ENCODE results near the gene C1orf167.

The C1orf167 gene

GRCh38 chr1:11767922-11768704, 6.1 kb downstream of the C1orf167 start:
- peaks cover 5% of the 10 kb centered on the region; the same call in 1 of the 2 replicates for H3K27me3 ChIP-seq (ENCODE audit: control insufficient read depth, insufficient read depth, low read length)
- H3K27ac ChIP-seq (ENCODE audit: low read depth, low read length) = no peak overlapping the region
- H3K36me3 ChIP-seq (ENCODE audit: control insufficient read depth, insufficient read depth, low read length) = no peaks in the 10 kb centered on the region
- peaks cover 9% of the 10 kb centered on the region for H3K4me1 ChIP-seq (ENCODE audit: control insufficient read depth, insufficient read depth, low read length)
- no peak overlapping the region for H3K9ac ChIP-seq (ENCODE audit: low read length)
- no peaks in the 10 kb centered on the region for H3K9me3 ChIP-seq (ENCODE audit: control insufficient read depth, insufficient read depth, low read depth, low read length)
- H3K4me3 ChIP-seq (ENCODE audit: low read depth, low read length) = no peak overlapping the region

- peaks cover 8% of the 10 kb centered on the region; the same call in 1 of the 2 replicates for H3K4me1 ChIP-seq (ENCODE audit: control insufficient read depth, insufficient read depth, low read length)
- H3K9me3 ChIP-seq (ENCODE audit: control insufficient read depth, insufficient read depth, low read depth, low read length) = no peaks in the 10 kb centered on the region
- no peaks in the 10 kb centered on the region for H3K27me3 ChIP-seq (ENCODE audit: control insufficient read depth, insufficient read depth, low read length)
- no peak overlapping the region for H3K9ac ChIP-seq (ENCODE audit: low read length)
- H3K27ac ChIP-seq (ENCODE audit: low read depth, low read length) = no peak overlapping the region
- H3K36me3 ChIP-seq (ENCODE audit: control insufficient read depth, insufficient read depth, low read length) = no peaks in the 10 kb centered on the region
- H3K4me3 ChIP-seq (ENCODE audit: low read depth, low read length) = no peak overlapping the region
These were observed 6.8 kb downstream of the C1orf167 start for GRCh38 chr1:11768821-11769220.

- Histone ChIP-seq H3K4me1 (ENCODE audit: control insufficient read depth, insufficient read depth, low read length) (peaks cover 8% of the 10 kb centered on the region; the same call in 1 of the 2 replicates), H3K9me3 (ENCODE audit: control insufficient read depth, insufficient read depth, low read depth, low read length) (no peaks in the 10 kb centered on the region), H3K27ac (ENCODE audit: low read depth, low read length) (no peak overlapping the region), H3K27me3 (ENCODE audit: control insufficient read depth, insufficient read depth, low read length) (no peaks in the 10 kb centered on the region), H3K36me3 (ENCODE audit: control insufficient read depth, insufficient read depth, low read length) (no peaks in the 10 kb centered on the region), H3K4me3 (ENCODE audit: low read depth, low read length) (no peak overlapping the region), H3K9ac (ENCODE audit: low read length) (no peak overlapping the region)
These were observed 7.3 kb downstream of the C1orf167 start for GRCh38 chr1:11769274-11769673.

GRCh38 chr1:11770011-11770410, 8.0 kb downstream of the C1orf167 start:
- no peak overlapping the region for H3K4me3 ChIP-seq (ENCODE audit: low read depth, low read length)
- no peaks in the 10 kb centered on the region for H3K9me3 ChIP-seq (ENCODE audit: control insufficient read depth, insufficient read depth, low read depth, low read length)
- H3K4me1 ChIP-seq (ENCODE audit: control insufficient read depth, insufficient read depth, low read length) = peaks cover 8% of the 10 kb centered on the region; the same call in 1 of the 2 replicates
- H3K36me3 ChIP-seq (ENCODE audit: control insufficient read depth, insufficient read depth, low read length) = no peaks in the 10 kb centered on the region
- no peak overlapping the region for H3K27ac ChIP-seq (ENCODE audit: low read depth, low read length)
- H3K27me3 ChIP-seq (ENCODE audit: control insufficient read depth, insufficient read depth, low read length) = no peaks in the 10 kb centered on the region
- no peak overlapping the region for H3K9ac ChIP-seq (ENCODE audit: low read length)

GRCh38 chr1:11771481-11772043, 9.6 kb downstream of the C1orf167 start:
- Histone ChIP-seq H3K9ac (ENCODE audit: low read length) (no peak overlapping the region), H3K4me1 (ENCODE audit: control insufficient read depth, insufficient read depth, low read length) (peaks cover 6% of the 10 kb centered on the region; the same call in 1 of the 2 replicates), H3K36me3 (ENCODE audit: control insufficient read depth, insufficient read depth, low read length) (no peaks in the 10 kb centered on the region), H3K27me3 (ENCODE audit: control insufficient read depth, insufficient read depth, low read length) (no peaks in the 10 kb centered on the region), H3K9me3 (ENCODE audit: control insufficient read depth, insufficient read depth, low read depth, low read length) (no peaks in the 10 kb centered on the region), H3K4me3 (ENCODE audit: low read depth, low read length) (no peak overlapping the region), H3K27ac (ENCODE audit: low read depth, low read length) (no peak overlapping the region)

- H3K9ac ChIP-seq (ENCODE audit: low read length) = no peak overlapping the region
- H3K36me3 ChIP-seq (ENCODE audit: control insufficient read depth, insufficient read depth, low read length) = no peaks in the 10 kb centered on the region
- H3K27ac ChIP-seq (ENCODE audit: low read depth, low read length) = no peak overlapping the region
- peaks cover 5% of the 10 kb centered on the region; the same call in 1 of the 2 replicates for H3K4me1 ChIP-seq (ENCODE audit: control insufficient read depth, insufficient read depth, low read length)
- no peaks in the 10 kb centered on the region for H3K9me3 ChIP-seq (ENCODE audit: control insufficient read depth, insufficient read depth, low read depth, low read length)
- H3K4me3 ChIP-seq (ENCODE audit: low read depth, low read length) = no peak overlapping the region
- H3K27me3 ChIP-seq (ENCODE audit: control insufficient read depth, insufficient read depth, low read length) = no peaks in the 10 kb centered on the region
These were observed 10.5 kb downstream of the C1orf167 start for GRCh38 chr1:11772458-11772857.

GRCh38 chr1:11774753-11775152, 12.8 kb downstream of the C1orf167 start:
- H3K4me3 ChIP-seq (ENCODE audit: low read depth, low read length) = no peak overlapping the region
- no peak overlapping the region for H3K27ac ChIP-seq (ENCODE audit: low read depth, low read length)
- no peaks in the 10 kb centered on the region for H3K9me3 ChIP-seq (ENCODE audit: control insufficient read depth, insufficient read depth, low read depth, low read length)
- H3K4me1 ChIP-seq (ENCODE audit: control insufficient read depth, insufficient read depth, low read length) = no peaks in the 10 kb centered on the region
- no peaks in the 10 kb centered on the region for H3K27me3 ChIP-seq (ENCODE audit: control insufficient read depth, insufficient read depth, low read length)
- H3K9ac ChIP-seq (ENCODE audit: low read length) = no peak overlapping the region
- H3K36me3 ChIP-seq (ENCODE audit: control insufficient read depth, insufficient read depth, low read length) = no peaks in the 10 kb centered on the region

- H3K36me3 ChIP-seq (ENCODE audit: control insufficient read depth, insufficient read depth, low read length) = no peaks in the 10 kb centered on the region
- H3K9ac ChIP-seq (ENCODE audit: low read length) = no peak overlapping the region
- H3K27ac ChIP-seq (ENCODE audit: low read depth, low read length) = no peak overlapping the region
- no peaks in the 10 kb centered on the region for H3K9me3 ChIP-seq (ENCODE audit: control insufficient read depth, insufficient read depth, low read depth, low read length)
- H3K4me1 ChIP-seq (ENCODE audit: control insufficient read depth, insufficient read depth, low read length) = no peaks in the 10 kb centered on the region
- H3K27me3 ChIP-seq (ENCODE audit: control insufficient read depth, insufficient read depth, low read length) = no peaks in the 10 kb centered on the region
- H3K4me3 ChIP-seq (ENCODE audit: low read depth, low read length) = no peak overlapping the region
These were observed 15.8 kb downstream of the C1orf167 start for GRCh38 chr1:11777658-11778322.

- Histone ChIP-seq H3K27me3 (ENCODE audit: control insufficient read depth, insufficient read depth, low read length) (no peaks in the 10 kb centered on the region), H3K4me3 (ENCODE audit: low read depth, low read length) (no peak overlapping the region), H3K27ac (ENCODE audit: low read depth, low read length) (no peak overlapping the region), H3K4me1 (ENCODE audit: control insufficient read depth, insufficient read depth, low read length) (no peaks in the 10 kb centered on the region), H3K36me3 (ENCODE audit: control insufficient read depth, insufficient read depth, low read length) (no peaks in the 10 kb centered on the region), H3K9me3 (ENCODE audit: control insufficient read depth, insufficient read depth, low read depth, low read length) (no peaks in the 10 kb centered on the region), H3K9ac (ENCODE audit: low read length) (no peak overlapping the region)
These were observed 16.3 kb downstream of the C1orf167 start for GRCh38 chr1:11778336-11778735.

- H3K4me1 ChIP-seq (ENCODE audit: control insufficient read depth, insufficient read depth, low read length) = no peaks in the 10 kb centered on the region; the same call in 1 of the 2 replicates
- H3K9ac ChIP-seq (ENCODE audit: low read length) = no peak overlapping the region
- H3K27ac ChIP-seq (ENCODE audit: low read depth, low read length) = no peak overlapping the region
- no peak overlapping the region for H3K4me3 ChIP-seq (ENCODE audit: low read depth, low read length)
- H3K9me3 ChIP-seq (ENCODE audit: control insufficient read depth, insufficient read depth, low read depth, low read length) = no peaks in the 10 kb centered on the region
- H3K27me3 ChIP-seq (ENCODE audit: control insufficient read depth, insufficient read depth, low read length) = no peaks in the 10 kb centered on the region
- no peaks in the 10 kb centered on the region for H3K36me3 ChIP-seq (ENCODE audit: control insufficient read depth, insufficient read depth, low read length)
These were observed 17.0 kb downstream of the C1orf167 start for GRCh38 chr1:11778844-11779623.

Data from HUES6 (cell line).